Suprapubic skin (tissue), 4 donors: Measurements from ENCODE around the gene RASD2. TPM values are rescaled to one million over a fixed set of nuclear protein-coding genes. Genes with fewer than 3 reads are reported as not detected.

Experiments used
- DNase-seq, 2 donors: peaks; one replicate each; pipeline ENCODE4 v3.0.0-alpha.2; 2019; ENCODE audit warnings: low spot score in 2 of 2
- H3K27ac ChIP-seq: fragments of 200-600 bp; sonication (generic); one replicate; pipeline ENCODE4 v1.5.1; 2019
- H3K27me3 ChIP-seq: fragments of 200-600 bp; sonication (generic); one replicate; pipeline ENCODE4 v1.5.1; 2019
- H3K36me3 ChIP-seq: fragments of 200-600 bp; sonication (generic); one replicate; pipeline ENCODE4 v1.5.1; 2019
- H3K4me1 ChIP-seq: fragments of 200-600 bp; sonication (generic); one replicate; pipeline ENCODE4 v1.5.1; 2019
- H3K4me3 ChIP-seq: fragments of 200-600 bp; sonication (generic); one replicate; pipeline ENCODE4 v1.5.1; 2019; ENCODE audit warnings: mild to moderate bottlenecking
- H3K9me3 ChIP-seq: fragments of 200-600 bp; sonication (generic); one replicate; pipeline ENCODE4 v1.5.1; 2019
- EP300 ChIP-seq: sonication (generic); formaldehyde crosslinking; IDR thresholded peaks from one replicate; pipeline ENCODE4 v1.6.1; 2017; ENCODE audit warnings: antibody characterized with exemption
- POLR2A ChIP-seq, 2 donors: fragments of 450-650 bp; IDR thresholded peaks; one replicate each; pipeline ENCODE4 v1.6.1; 2017; ENCODE audit warnings: antibody characterized with exemption in 2 of 2, mild to moderate bottlenecking in 2 of 2, moderate library complexity in 2 of 2
- POLR2AphosphoS5 ChIP-seq, 3 donors: sonication (generic); formaldehyde crosslinking; IDR thresholded peaks; one replicate each; pipeline ENCODE4 v1.6.1; 2017; ENCODE audit warnings: antibody characterized with exemption in 3 of 3
- WGBS: methylation state at CpG from one replicate; pipeline ENCODE4 v1.1.5; 2018; 5-methylcytosine and 5-hydroxymethylcytosine counted together
- total RNA-seq, 4 donors: library from RNA; depleted of rRNA; stranded (reverse); fragments of >200 nt; gene quantifications; one replicate each; pipeline ENCODE4 v1.1.0, GENCODE V29; 2016
- TF ChIP-seq, protein P1 (sequence below), 2 donors: fragments of 200-600 bp in 1 of 2; fragments of 450-650 bp in 1 of 2; sonication (generic) in 1 of 2; IDR thresholded peaks; one replicate each; pipeline ENCODE4 v1.5.1; 2016 to 2019; ENCODE audit warnings: antibody characterized with exemption in 2 of 2, mild to moderate bottlenecking in 1 of 2, moderate library complexity in 1 of 2

RASD2 gene
- total RNA-seq, 4 donors from 2014 or later: 0.89 to 1.7 (median 1.2) TPM

DNA sequence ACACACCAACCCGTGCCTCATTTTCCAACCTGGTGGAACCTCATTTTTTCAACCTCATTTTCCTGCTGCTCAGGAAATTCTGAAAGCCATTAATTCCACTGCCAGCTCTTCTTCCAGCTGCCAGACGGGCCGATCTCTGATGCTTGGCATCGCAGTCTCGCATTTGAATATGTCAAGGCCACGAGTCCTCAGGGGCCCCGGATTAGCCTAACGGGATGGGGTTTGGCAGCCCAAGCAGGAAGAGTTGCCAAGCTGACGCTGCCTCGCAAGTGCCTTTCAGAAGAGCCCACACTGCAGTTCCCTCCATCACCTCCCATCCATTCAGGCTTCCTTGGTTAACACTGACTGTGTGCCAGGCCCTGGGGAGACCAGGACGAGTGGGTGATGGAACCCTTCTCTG, 8.7 kb downstream of the RASD2 start:
- H3K4me3 ChIP-seq: no peak overlapping the region
- peaks cover 6% of the 10 kb centered on the region for H3K4me1 ChIP-seq
- no peaks in the 10 kb centered on the region for H3K36me3 ChIP-seq
- H3K27ac ChIP-seq: no peak overlapping the region
- WGBS: 6% methylated on average over 10 of the region's 11 CpGs
- no peaks in the 10 kb centered on the region for H3K9me3 ChIP-seq
- no peak for DNase-seq
- peaks cover 13% of the 10 kb centered on the region for H3K27me3 ChIP-seq
- TF ChIP-seq, protein P1, sequence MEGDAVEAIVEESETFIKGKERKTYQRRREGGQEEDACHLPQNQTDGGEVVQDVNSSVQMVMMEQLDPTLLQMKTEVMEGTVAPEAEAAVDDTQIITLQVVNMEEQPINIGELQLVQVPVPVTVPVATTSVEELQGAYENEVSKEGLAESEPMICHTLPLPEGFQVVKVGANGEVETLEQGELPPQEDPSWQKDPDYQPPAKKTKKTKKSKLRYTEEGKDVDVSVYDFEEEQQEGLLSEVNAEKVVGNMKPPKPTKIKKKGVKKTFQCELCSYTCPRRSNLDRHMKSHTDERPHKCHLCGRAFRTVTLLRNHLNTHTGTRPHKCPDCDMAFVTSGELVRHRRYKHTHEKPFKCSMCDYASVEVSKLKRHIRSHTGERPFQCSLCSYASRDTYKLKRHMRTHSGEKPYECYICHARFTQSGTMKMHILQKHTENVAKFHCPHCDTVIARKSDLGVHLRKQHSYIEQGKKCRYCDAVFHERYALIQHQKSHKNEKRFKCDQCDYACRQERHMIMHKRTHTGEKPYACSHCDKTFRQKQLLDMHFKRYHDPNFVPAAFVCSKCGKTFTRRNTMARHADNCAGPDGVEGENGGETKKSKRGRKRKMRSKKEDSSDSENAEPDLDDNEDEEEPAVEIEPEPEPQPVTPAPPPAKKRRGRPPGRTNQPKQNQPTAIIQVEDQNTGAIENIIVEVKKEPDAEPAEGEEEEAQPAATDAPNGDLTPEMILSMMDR (IDR thresholded peaks at IDR 0.05): no peak
- TF ChIP-seq POLR2AphosphoS5 (IDR thresholded peaks at IDR 0.05) (no peak), POLR2A (IDR thresholded peaks at IDR 0.05) (no peak), EP300 (no peak)

DNA sequence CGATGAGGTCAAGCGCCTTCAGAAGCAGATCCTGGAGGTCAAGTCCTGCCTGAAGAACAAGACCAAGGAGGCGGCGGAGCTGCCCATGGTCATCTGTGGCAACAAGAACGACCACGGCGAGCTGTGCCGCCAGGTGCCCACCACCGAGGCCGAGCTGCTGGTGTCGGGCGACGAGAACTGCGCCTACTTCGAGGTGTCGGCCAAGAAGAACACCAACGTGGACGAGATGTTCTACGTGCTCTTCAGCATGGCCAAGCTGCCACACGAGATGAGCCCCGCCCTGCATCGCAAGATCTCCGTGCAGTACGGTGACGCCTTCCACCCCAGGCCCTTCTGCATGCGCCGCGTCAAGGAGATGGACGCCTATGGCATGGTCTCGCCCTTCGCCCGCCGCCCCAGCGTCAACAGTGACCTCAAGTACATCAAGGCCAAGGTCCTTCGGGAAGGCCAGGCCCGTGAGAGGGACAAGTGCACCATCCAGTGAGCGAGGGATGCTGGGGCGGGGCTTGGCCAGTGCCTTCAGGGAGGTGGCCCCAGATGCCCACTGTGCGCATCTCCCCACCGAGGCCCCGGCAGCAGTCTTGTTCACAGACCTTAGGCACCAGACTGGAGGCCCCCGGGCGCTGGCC, 11.0 kb downstream of the RASD2 start:
- H3K27ac ChIP-seq: no peak overlapping the region
- no peak overlapping the region for H3K4me3 ChIP-seq
- no peaks in the 10 kb centered on the region for H3K36me3 ChIP-seq
- peaks cover 6% of the 10 kb centered on the region for H3K4me1 ChIP-seq
- no peak for TF ChIP-seq POLR2A (IDR thresholded peaks at IDR 0.05)
- TF ChIP-seq EP300: no peak
- WGBS: 93% methylated on average over 32 of the region's 43 CpGs
- DNase-seq: no peak
- no peaks in the 10 kb centered on the region for H3K9me3 ChIP-seq
- peaks cover 17% of the 10 kb centered on the region for H3K27me3 ChIP-seq

DNA sequence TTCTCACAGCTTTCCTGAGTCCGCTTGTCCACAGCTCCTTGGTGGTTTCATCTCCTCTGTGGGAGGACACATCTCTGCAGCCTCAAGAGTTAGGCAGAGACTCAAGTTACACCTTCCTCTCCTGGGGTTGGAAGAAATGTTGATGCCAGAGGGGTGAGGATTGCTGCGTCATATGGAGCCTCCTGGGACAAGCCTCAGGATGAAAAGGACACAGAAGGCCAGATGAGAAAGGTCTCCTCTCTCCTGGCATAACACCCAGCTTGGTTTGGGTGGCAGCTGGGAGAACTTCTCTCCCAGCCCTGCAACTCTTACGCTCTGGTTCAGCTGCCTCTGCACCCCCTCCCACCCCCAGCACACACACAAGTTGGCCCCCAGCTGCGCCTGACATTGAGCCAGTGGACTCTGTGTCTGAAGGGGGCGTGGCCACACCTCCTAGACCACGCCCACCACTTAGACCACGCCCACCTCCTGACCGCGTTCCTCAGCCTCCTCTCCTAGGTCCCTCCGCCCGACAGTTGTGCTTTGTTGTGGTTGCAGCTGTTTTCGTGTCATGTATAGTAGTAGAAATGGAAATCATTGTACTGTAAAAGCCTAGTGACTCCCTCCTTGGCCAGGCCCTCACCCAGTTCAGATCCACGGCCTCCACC, 11.7 kb downstream of the RASD2 start:
- no peaks in the 10 kb centered on the region for H3K9me3 ChIP-seq
- 54% methylated on average over 13 of the region's 13 CpGs for WGBS
- H3K4me3 ChIP-seq: no peak overlapping the region
- H3K27me3 ChIP-seq: peaks cover 12% of the 10 kb centered on the region
- DNase-seq: no peak
- H3K4me1 ChIP-seq: peaks cover 6% of the 10 kb centered on the region
- H3K27ac ChIP-seq: no peak overlapping the region
- TF ChIP-seq, protein P1 (IDR thresholded peaks at IDR 0.05): no peak
- TF ChIP-seq POLR2A (IDR thresholded peaks at IDR 0.05) (no peak), EP300 (no peak), POLR2AphosphoS5 (IDR thresholded peaks at IDR 0.05) (no peak)
- no peaks in the 10 kb centered on the region for H3K36me3 ChIP-seq

DNA sequence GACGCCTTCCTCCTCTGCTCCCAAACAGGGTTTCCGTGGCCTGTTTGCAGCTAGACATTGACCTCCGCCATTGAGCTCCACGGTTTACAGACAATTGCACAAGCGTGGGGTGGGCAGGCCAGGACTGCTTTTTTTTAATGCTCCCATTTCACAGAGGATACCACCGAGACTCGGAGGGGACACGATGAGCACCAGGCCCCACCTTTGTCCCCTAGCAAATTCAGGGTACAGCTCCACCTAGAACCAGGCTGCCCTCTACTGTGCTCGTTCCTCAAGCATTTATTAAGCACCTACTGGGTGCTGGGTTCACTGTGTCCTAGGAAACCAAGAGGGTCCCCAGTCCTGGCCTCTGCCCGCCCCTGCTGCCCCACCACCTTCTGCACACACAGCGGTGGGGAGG, 12.2 kb downstream of the RASD2 start:
- 75% methylated on average over 8 of the region's 11 CpGs for WGBS
- H3K27me3 ChIP-seq: peaks cover 12% of the 10 kb centered on the region

DNA sequence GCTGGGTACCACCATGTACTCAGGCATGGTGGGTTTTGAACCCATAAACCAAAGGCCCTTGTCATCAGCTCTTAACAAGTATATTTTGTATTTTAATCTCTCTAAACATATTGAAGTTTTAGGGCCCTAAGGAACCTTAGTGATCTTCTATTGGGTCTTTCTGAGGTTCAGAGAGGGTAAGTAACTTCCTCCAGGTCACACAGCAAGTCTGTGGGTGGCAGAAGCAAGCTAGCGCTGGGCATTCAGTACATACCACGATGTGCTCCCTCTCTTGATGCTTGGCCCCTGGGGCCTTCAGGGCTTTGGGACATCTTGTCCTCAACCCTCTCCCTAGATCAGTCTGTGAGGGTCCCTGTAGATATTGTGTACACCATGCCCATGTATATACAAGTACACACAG, 12.7 kb downstream of the RASD2 start:
- H3K36me3 ChIP-seq: no peaks in the 10 kb centered on the region
- peaks cover 6% of the 10 kb centered on the region for H3K4me1 ChIP-seq
- TF ChIP-seq POLR2AphosphoS5 (IDR thresholded peaks at IDR 0.05): no peak
- TF ChIP-seq, protein P1 (IDR thresholded peaks at IDR 0.05): no peak
- no peak for TF ChIP-seq POLR2A (IDR thresholded peaks at IDR 0.05)
- TF ChIP-seq EP300: no peak
- H3K9me3 ChIP-seq: no peaks in the 10 kb centered on the region
- DNase-seq: no peak
- no peak overlapping the region for H3K4me3 ChIP-seq
- 72% methylated on average over 2 of the region's 2 CpGs for WGBS
- H3K27me3 ChIP-seq: peaks cover 12% of the 10 kb centered on the region
- no peak overlapping the region for H3K27ac ChIP-seq

More for the DNA sequence above, 12.2 kb downstream of the RASD2 start:
- TF ChIP-seq EP300 (no peak), POLR2A (IDR thresholded peaks at IDR 0.05) (no peak), POLR2AphosphoS5 (IDR thresholded peaks at IDR 0.05) (no peak)
- TF ChIP-seq, protein P1 (IDR thresholded peaks at IDR 0.05): no peak
- Histone ChIP-seq H3K36me3 (no peaks in the 10 kb centered on the region), H3K4me3 (no peak overlapping the region), H3K27ac (no peak overlapping the region), H3K4me1 (peaks cover 6% of the 10 kb centered on the region), H3K9me3 (no peaks in the 10 kb centered on the region)
- no peak for DNase-seq
